Measurements from ENCODE around the gene EXOC7.

The EXOC7 gene

GRCh38 chr17:76124582-76125390, 21.2 kb upstream of the EXOC7 start:
- no peak overlapping the region for H3K4me2 ChIP-seq (ENCODE audit: insufficient read depth, low read length, poor library complexity, severe bottlenecking)
- H3K23ac ChIP-seq (ENCODE audit: low read depth, low read length, poor library complexity), result no peak overlapping the region
- H2AFZ ChIP-seq (ENCODE audit: low read length), result no peak overlapping the region
- H3K4me3 ChIP-seq (ENCODE audit: low read length in 2 of 2), result no peak overlapping the region
- peak overlapping the region; percentile 85 for H2BK15ac ChIP-seq (ENCODE audit: low read length)
- no peak overlapping the region for H2BK5ac ChIP-seq (ENCODE audit: low read length)
- DNase-seq (ENCODE audit: low spot score), result no peak
- H3K4ac ChIP-seq (ENCODE audit: low read length), result peak overlapping the region; percentile 53
- WGBS, 2 donors (ENCODE audit: extremely low coverage in 2 of 2, insufficient read length in 2 of 2, insufficient replicate concordance in 1 of 2), result no CpG with 5 or more reads among the region's 22 CpGs
- H3K4me1 ChIP-seq (ENCODE audit: control insufficient read depth in 2 of 2, insufficient read depth in 1 of 2, low read depth in 1 of 2, low read length in 2 of 2), result peaks cover 5 to 13% of the 10 kb centered on the region in 2 donors
- H3K36me3 ChIP-seq (replicated peaks in 1 of 2; ENCODE audit: control insufficient read depth in 2 of 2, insufficient read depth in 2 of 2, low read length in 2 of 2), result no peaks in the 10 kb centered on the region
- no peak overlapping the region for H2BK12ac ChIP-seq (ENCODE audit: low read length)
- no peak overlapping the region for H3K27ac ChIP-seq (replicated peaks; ENCODE audit: low read length)
- H4K8ac ChIP-seq (ENCODE audit: low read depth, low read length), result no peak overlapping the region
- H3K14ac ChIP-seq (ENCODE audit: low read length), result no peak overlapping the region
- H2AK5ac ChIP-seq (ENCODE audit: low read depth, low read length), result peak overlapping the region; percentile 88
- no peaks in the 10 kb centered on the region for H3K27me3 ChIP-seq (ENCODE audit: control insufficient read depth in 3 of 3, insufficient read depth in 3 of 3, low read depth in 1 of 3, low read length in 3 of 3)
- H3K18ac ChIP-seq (ENCODE audit: low read length), result peak overlapping the region; percentile 38
- H3K9me3 ChIP-seq (replicated peaks in 1 of 2; ENCODE audit: control insufficient read depth in 2 of 2, insufficient read depth in 1 of 2, low read depth in 1 of 2, low read length in 2 of 2), result no peaks in the 10 kb centered on the region
- H2BK120ac ChIP-seq (ENCODE audit: low read depth, low read length), result no peak overlapping the region
- no peak overlapping the region for H4K91ac ChIP-seq (ENCODE audit: low read depth, low read length, poor library complexity)
- H3K9ac ChIP-seq (ENCODE audit: low read depth, low read length, poor library complexity), result no peak overlapping the region
- H3K79me1 ChIP-seq (ENCODE audit: low read depth, low read length), result peaks cover 3% of the 10 kb centered on the region

- H2BK15ac ChIP-seq (ENCODE audit: low read length), result peak overlapping the region; percentile 85
- H4K91ac ChIP-seq (ENCODE audit: low read depth, low read length, poor library complexity), result no peak overlapping the region
- H3K23ac ChIP-seq (ENCODE audit: low read depth, low read length, poor library complexity), result peak overlapping the region; percentile 65
- H3K14ac ChIP-seq (ENCODE audit: low read length), result peak overlapping the region; percentile 31
- no peak overlapping the region for H3K4me2 ChIP-seq (ENCODE audit: insufficient read depth, low read length, poor library complexity, severe bottlenecking)
- peak overlapping the region; percentile 88 for H2AK5ac ChIP-seq (ENCODE audit: low read depth, low read length)
- no peaks in the 10 kb centered on the region for H3K36me3 ChIP-seq (replicated peaks in 1 of 2; ENCODE audit: control insufficient read depth in 2 of 2, insufficient read depth in 2 of 2, low read length in 2 of 2)
- no peak overlapping the region for H3K4ac ChIP-seq (ENCODE audit: low read length)
- peak overlapping the region; percentile 21 for H3K9ac ChIP-seq (ENCODE audit: low read depth, low read length, poor library complexity)
- peaks cover 3% of the 10 kb centered on the region for H3K79me1 ChIP-seq (ENCODE audit: low read depth, low read length)
- H3K27ac ChIP-seq (replicated peaks; ENCODE audit: low read length), result no peak overlapping the region
- no peak overlapping the region for H3K4me3 ChIP-seq (ENCODE audit: low read length in 2 of 2)
- H2BK5ac ChIP-seq (ENCODE audit: low read length), result peak overlapping the region; percentile 48
- H2AFZ ChIP-seq (ENCODE audit: low read length), result no peak overlapping the region
- no peaks in the 10 kb centered on the region for H3K9me3 ChIP-seq (replicated peaks in 1 of 2; ENCODE audit: control insufficient read depth in 2 of 2, insufficient read depth in 1 of 2, low read depth in 1 of 2, low read length in 2 of 2)
- H2BK12ac ChIP-seq (ENCODE audit: low read length), result no peak overlapping the region
- no peak overlapping the region for H2BK120ac ChIP-seq (ENCODE audit: low read depth, low read length)
- peak overlapping the region; percentile 71 for H3K18ac ChIP-seq (ENCODE audit: low read length)
- H4K8ac ChIP-seq (ENCODE audit: low read depth, low read length), result no peak overlapping the region
- no peak for DNase-seq (ENCODE audit: low spot score)
- WGBS, 2 donors (ENCODE audit: extremely low coverage in 2 of 2, insufficient read length in 2 of 2, insufficient replicate concordance in 1 of 2), result no CpG with 5 or more reads among the region's 9 CpGs
- H3K27me3 ChIP-seq (ENCODE audit: control insufficient read depth in 3 of 3, insufficient read depth in 3 of 3, low read depth in 1 of 3, low read length in 3 of 3), result no peaks in the 10 kb centered on the region
- peaks cover 5 to 13% of the 10 kb centered on the region in 2 donors for H3K4me1 ChIP-seq (ENCODE audit: control insufficient read depth in 2 of 2, insufficient read depth in 1 of 2, low read depth in 1 of 2, low read length in 2 of 2)
Observed at GRCh38 chr17:76123749-76124581, 20.4 kb upstream of the EXOC7 start.

GRCh38 chr17:76123191-76123499, 19.6 kb upstream of the EXOC7 start:
- H3K36me3 ChIP-seq (replicated peaks in 1 of 2; ENCODE audit: control insufficient read depth in 2 of 2, insufficient read depth in 2 of 2, low read length in 2 of 2), result no peaks in the 10 kb centered on the region
- no peaks in the 10 kb centered on the region for H3K9me3 ChIP-seq (replicated peaks in 1 of 2; ENCODE audit: control insufficient read depth in 2 of 2, insufficient read depth in 1 of 2, low read depth in 1 of 2, low read length in 2 of 2)
- peaks cover 5 to 13% of the 10 kb centered on the region in 2 donors for H3K4me1 ChIP-seq (ENCODE audit: control insufficient read depth in 2 of 2, insufficient read depth in 1 of 2, low read depth in 1 of 2, low read length in 2 of 2)
- H3K14ac ChIP-seq (ENCODE audit: low read length), result no peak overlapping the region
- no peak overlapping the region for H3K9ac ChIP-seq (ENCODE audit: low read depth, low read length, poor library complexity)
- no peak overlapping the region for H4K8ac ChIP-seq (ENCODE audit: low read depth, low read length)
- no peak for DNase-seq (ENCODE audit: low spot score)
- H2BK120ac ChIP-seq (ENCODE audit: low read depth, low read length), result no peak overlapping the region
- WGBS, 2 donors (ENCODE audit: extremely low coverage in 2 of 2, insufficient read length in 2 of 2, insufficient replicate concordance in 1 of 2), result no CpG with 5 or more reads among the region's 5 CpGs
- H2BK12ac ChIP-seq (ENCODE audit: low read length), result no peak overlapping the region
- H3K23ac ChIP-seq (ENCODE audit: low read depth, low read length, poor library complexity), result no peak overlapping the region
- no peak overlapping the region for H2AK5ac ChIP-seq (ENCODE audit: low read depth, low read length)
- H3K4ac ChIP-seq (ENCODE audit: low read length), result no peak overlapping the region
- H3K27me3 ChIP-seq (ENCODE audit: control insufficient read depth in 3 of 3, insufficient read depth in 3 of 3, low read depth in 1 of 3, low read length in 3 of 3), result no peaks in the 10 kb centered on the region
- H3K4me3 ChIP-seq (ENCODE audit: low read length in 2 of 2), result no peak overlapping the region
- no peak overlapping the region for H3K4me2 ChIP-seq (ENCODE audit: insufficient read depth, low read length, poor library complexity, severe bottlenecking)
- H3K79me1 ChIP-seq (ENCODE audit: low read depth, low read length), result peaks cover 3% of the 10 kb centered on the region
- no peak overlapping the region for H2BK15ac ChIP-seq (ENCODE audit: low read length)
- H2AFZ ChIP-seq (ENCODE audit: low read length), result peak overlapping the region; percentile 84
- no peak overlapping the region for H3K27ac ChIP-seq (replicated peaks; ENCODE audit: low read length)
- H2BK5ac ChIP-seq (ENCODE audit: low read length), result no peak overlapping the region
- H4K91ac ChIP-seq (ENCODE audit: low read depth, low read length, poor library complexity), result no peak overlapping the region
- no peak overlapping the region for H3K18ac ChIP-seq (ENCODE audit: low read length)

Data from neuronal stem cell (in vitro differentiated cells).